ENCODE measurements around the gene TSC1. TPM values are rescaled to one million over a fixed set of nuclear protein-coding genes. Genes with fewer than 3 reads are reported as not detected.

The TSC1 gene
- total RNA-seq, 1 donor from 2014 or later, result 69.0 TPM

DNA sequence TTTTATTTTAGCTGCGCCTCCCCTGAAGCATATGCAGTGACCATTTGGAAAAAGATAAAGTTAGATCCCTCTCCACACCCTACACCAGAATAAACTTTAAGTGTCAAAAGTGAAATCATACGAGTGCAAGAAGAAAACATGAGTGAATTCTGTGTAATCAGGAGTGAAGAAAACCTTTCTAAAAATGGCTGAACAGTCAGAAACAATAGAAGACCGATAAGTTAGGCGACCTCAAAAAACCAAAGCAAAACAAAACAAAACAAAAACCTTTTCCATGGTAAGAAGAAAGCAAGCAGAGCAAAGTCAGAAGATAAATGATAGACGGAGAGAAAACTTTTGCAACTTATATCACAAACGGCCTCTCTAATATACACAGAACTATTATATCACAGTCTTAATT, 16.6 kb upstream of the TSC1 start:
- Mint-ChIP-seq H3K4me3 (ENCODE audit: low read depth) (no peak overlapping the region), H3K4me1 (ENCODE audit: low read depth) (no peaks in the 10 kb centered on the region), H3K27me3 (peaks cover 23% of the 10 kb centered on the region), H3K27ac (no peak overlapping the region), H3K36me3 (ENCODE audit: insufficient read depth) (no peaks in the 10 kb centered on the region), H3K9me3 (ENCODE audit: low read depth) (no peaks in the 10 kb centered on the region)
- TF ChIP-seq, protein P1, sequence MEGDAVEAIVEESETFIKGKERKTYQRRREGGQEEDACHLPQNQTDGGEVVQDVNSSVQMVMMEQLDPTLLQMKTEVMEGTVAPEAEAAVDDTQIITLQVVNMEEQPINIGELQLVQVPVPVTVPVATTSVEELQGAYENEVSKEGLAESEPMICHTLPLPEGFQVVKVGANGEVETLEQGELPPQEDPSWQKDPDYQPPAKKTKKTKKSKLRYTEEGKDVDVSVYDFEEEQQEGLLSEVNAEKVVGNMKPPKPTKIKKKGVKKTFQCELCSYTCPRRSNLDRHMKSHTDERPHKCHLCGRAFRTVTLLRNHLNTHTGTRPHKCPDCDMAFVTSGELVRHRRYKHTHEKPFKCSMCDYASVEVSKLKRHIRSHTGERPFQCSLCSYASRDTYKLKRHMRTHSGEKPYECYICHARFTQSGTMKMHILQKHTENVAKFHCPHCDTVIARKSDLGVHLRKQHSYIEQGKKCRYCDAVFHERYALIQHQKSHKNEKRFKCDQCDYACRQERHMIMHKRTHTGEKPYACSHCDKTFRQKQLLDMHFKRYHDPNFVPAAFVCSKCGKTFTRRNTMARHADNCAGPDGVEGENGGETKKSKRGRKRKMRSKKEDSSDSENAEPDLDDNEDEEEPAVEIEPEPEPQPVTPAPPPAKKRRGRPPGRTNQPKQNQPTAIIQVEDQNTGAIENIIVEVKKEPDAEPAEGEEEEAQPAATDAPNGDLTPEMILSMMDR (IDR thresholded peaks at IDR 0.05; ENCODE audit: unreplicated experiment), result no peak
- no peak for DNase-seq (ENCODE audit: low spot score, unreplicated experiment)

DNA sequence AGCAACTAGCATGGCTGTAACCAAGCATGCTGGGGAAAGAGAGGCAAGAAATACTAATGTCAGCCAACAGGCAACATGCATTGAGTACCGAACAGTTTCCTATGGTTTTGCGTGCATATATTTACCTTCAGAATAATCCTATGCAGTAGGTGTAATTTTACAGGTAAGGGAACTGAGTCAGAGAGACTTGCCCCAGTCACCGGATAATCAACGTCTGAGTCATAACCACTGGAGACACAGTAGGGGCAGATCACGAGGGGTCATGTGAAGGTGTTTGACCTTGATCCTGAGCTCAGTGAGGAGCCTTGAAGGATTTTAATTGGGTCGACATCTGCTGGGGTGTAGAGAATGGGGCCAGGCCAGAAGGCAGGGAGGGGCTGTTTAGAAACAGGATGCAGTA, 13.4 kb upstream of the TSC1 start:
- no peaks in the 10 kb centered on the region for H3K36me3 Mint-ChIP-seq (ENCODE audit: insufficient read depth)
- peaks cover 23% of the 10 kb centered on the region for H3K27me3 Mint-ChIP-seq
- no peaks in the 10 kb centered on the region for H3K9me3 Mint-ChIP-seq (ENCODE audit: low read depth)
- no peaks in the 10 kb centered on the region for H3K4me1 Mint-ChIP-seq (ENCODE audit: low read depth)
- TF ChIP-seq, protein P1 (IDR thresholded peaks at IDR 0.05; ENCODE audit: unreplicated experiment), result no peak
- H3K27ac Mint-ChIP-seq, result no peak overlapping the region
- H3K4me3 Mint-ChIP-seq (ENCODE audit: low read depth), result no peak overlapping the region
- DNase-seq (ENCODE audit: low spot score, unreplicated experiment), result no peak

DNA sequence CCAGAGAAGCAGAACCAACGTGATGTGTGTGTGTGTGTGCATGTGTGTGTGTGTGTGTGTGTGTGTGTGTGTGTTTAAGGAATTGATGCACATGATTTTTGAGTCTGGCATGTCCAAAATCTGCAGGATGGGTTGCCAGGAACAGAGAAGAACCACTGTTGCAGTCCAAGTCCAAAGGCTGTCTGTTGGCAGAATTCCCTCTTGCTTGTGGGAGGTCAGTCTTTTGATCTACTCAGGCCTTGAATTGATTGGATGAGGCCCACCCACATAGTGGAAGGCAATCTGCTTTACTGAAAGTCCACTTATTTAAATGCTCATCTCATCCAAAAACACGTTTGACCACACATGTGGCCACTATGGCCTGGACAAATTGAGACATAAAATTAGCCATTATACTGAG, 11.4 kb upstream of the TSC1 start:
- Mint-ChIP-seq H3K27ac (no peak overlapping the region), H3K4me3 (ENCODE audit: low read depth) (no peak overlapping the region), H3K27me3 (peaks cover 15% of the 10 kb centered on the region), H3K9me3 (ENCODE audit: low read depth) (no peaks in the 10 kb centered on the region), H3K4me1 (ENCODE audit: low read depth) (no peaks in the 10 kb centered on the region), H3K36me3 (ENCODE audit: insufficient read depth) (no peaks in the 10 kb centered on the region)
- DNase-seq (ENCODE audit: low spot score, unreplicated experiment), result no peak
- TF ChIP-seq, protein P1 (IDR thresholded peaks at IDR 0.05; ENCODE audit: unreplicated experiment), result no peak

DNA sequence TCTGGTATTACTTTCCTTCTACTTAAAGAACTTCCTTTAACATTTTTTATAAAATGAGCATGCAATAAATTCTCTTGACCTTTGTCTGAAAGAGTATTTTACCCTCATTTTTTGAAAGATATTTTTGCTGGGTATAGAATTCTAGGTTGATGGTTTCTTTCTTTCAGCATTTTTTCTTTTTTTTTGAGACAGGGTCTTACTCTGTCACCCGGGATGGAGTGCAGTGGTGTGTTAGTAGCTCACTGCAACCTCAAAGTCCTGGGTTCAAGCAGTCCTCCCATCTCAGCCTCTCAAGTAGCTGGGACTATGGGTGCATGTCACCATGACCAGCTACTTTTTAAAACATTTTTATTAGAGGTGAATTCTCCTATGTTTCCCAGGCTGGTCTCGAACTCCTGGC, 10.7 kb upstream of the TSC1 start:
- Mint-ChIP-seq H3K36me3 (ENCODE audit: insufficient read depth) (no peaks in the 10 kb centered on the region), H3K27me3 (peaks cover 14% of the 10 kb centered on the region), H3K9me3 (ENCODE audit: low read depth) (no peaks in the 10 kb centered on the region), H3K27ac (no peak overlapping the region), H3K4me3 (ENCODE audit: low read depth) (no peak overlapping the region), H3K4me1 (ENCODE audit: low read depth) (no peaks in the 10 kb centered on the region)
- TF ChIP-seq, protein P1 (IDR thresholded peaks at IDR 0.05; ENCODE audit: unreplicated experiment), result no peak
- DNase-seq (ENCODE audit: low spot score, unreplicated experiment), result no peak

DNA sequence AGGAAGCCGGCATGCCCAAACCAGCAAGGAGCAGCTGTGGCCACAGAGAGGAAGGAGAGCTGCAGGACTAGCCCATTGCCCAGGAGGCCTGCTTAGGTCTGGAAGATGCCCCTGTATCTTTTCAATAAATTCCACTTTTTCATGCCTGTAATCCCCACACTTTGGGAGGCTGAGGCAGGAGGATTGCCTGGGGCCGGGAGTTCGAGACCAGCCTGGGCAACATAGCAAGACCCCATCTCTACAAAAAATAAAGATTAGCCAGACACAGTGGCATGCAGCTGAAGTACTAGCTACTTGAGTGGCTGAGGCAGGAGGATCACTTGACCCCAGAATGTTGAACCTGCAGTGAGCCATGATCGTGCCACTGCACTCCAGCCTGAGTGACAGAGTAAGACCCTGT, 5.3 kb upstream of the TSC1 start:
- H3K27me3 Mint-ChIP-seq, result no peaks in the 10 kb centered on the region
- H3K27ac Mint-ChIP-seq, result no peak overlapping the region
- no peaks in the 10 kb centered on the region for H3K9me3 Mint-ChIP-seq (ENCODE audit: low read depth)
- H3K4me3 Mint-ChIP-seq (ENCODE audit: low read depth), result no peak overlapping the region
- H3K4me1 Mint-ChIP-seq (ENCODE audit: low read depth), result peaks cover 8% of the 10 kb centered on the region
- DNase-seq (ENCODE audit: low spot score, unreplicated experiment), result no peak
- TF ChIP-seq, protein P1 (IDR thresholded peaks at IDR 0.05; ENCODE audit: unreplicated experiment), result no peak
- no peaks in the 10 kb centered on the region for H3K36me3 Mint-ChIP-seq (ENCODE audit: insufficient read depth)

Data from progenitor cell of endocrine pancreas (in vitro differentiated cells).